OCI-LY1 (cell line): ENCODE data around the gene FOXK2.

Experiments
- H2AFZ ChIP-seq: fragments of 200-600 bp; sonication (generic), shearing (Covaris generic); 2 replicates; pipeline ENCODE4 v1.6.0; 2014; ENCODE audit warnings: antibody characterized with exemption, mild to moderate bottlenecking, low read length
- H3F3A ChIP-seq: fragments of 200-600 bp; sonication (generic), shearing (Covaris generic); 2 replicates; pipeline ENCODE4 v1.6.0; 2014; ENCODE audit warnings: mild to moderate bottlenecking, antibody characterized with exemption, low read length, moderate library complexity; ENCODE audit not compliant: insufficient read depth
- H3K27ac ChIP-seq: fragments of 200-600 bp; sonication (generic); 2 replicates; pipeline ENCODE4 v1.5.1; 2014; ENCODE audit warnings: low read length, mixed run types, mild to moderate bottlenecking, low read depth; ENCODE audit not compliant: poor library complexity, severe bottlenecking
- H3K27me3 ChIP-seq: fragments of 200-600 bp; sonication (generic); 2 replicates; pipeline ENCODE4 v1.6.0; 2014; ENCODE audit warnings: antibody characterized with exemption, mild to moderate bottlenecking, low read length, moderate library complexity; ENCODE audit not compliant: insufficient read depth
- H3K36me3 ChIP-seq: fragments of 200-600 bp; sonication (generic); 2 replicates; pipeline ENCODE4 v1.6.1; 2014; ENCODE audit warnings: mild to moderate bottlenecking, antibody characterized with exemption, low read length, moderate library complexity, mixed read lengths; ENCODE audit not compliant: insufficient read depth
- H3K4me1 ChIP-seq: fragments of 200-600 bp; sonication (generic); 2 replicates; pipeline ENCODE4 v1.5.1; 2014; ENCODE audit warnings: mild to moderate bottlenecking, low read length, moderate library complexity; ENCODE audit not compliant: insufficient read depth, severe bottlenecking
- H3K4me2 ChIP-seq: fragments of 200-600 bp; sonication (generic), shearing (Covaris generic); 2 replicates; pipeline ENCODE4 v1.6.1; 2014; ENCODE audit warnings: low read length
- H3K4me3 ChIP-seq: fragments of 200-600 bp; sonication (generic); 2 replicates; pipeline ENCODE4 v1.5.1; 2014; ENCODE audit warnings: low read length, low read depth, mild to moderate bottlenecking, mixed read lengths; ENCODE audit not compliant: poor library complexity, severe bottlenecking
- H3K79me2 ChIP-seq: fragments of 200-600 bp; shearing (Covaris generic); 2 replicates; pipeline ENCODE4 v1.6.1; 2016; ENCODE audit warnings: mixed run types, low read length, mixed read lengths; ENCODE audit not compliant: insufficient read depth
- H3K9ac ChIP-seq: fragments of 200-600 bp; sonication (generic), shearing (Covaris generic); 2 replicates; pipeline ENCODE4 v1.6.1; 2014; ENCODE audit warnings: mild to moderate bottlenecking, low read length, mixed read lengths
- H3K9me2 ChIP-seq: fragments of 200-600 bp; sonication (generic), shearing (Covaris generic); 2 replicates; pipeline ENCODE4 v1.6.1; 2014; ENCODE audit warnings: low read depth, mild to moderate bottlenecking, low read length, mixed read lengths
- H3K9me3 ChIP-seq: fragments of 200-600 bp; shearing (Covaris generic); 2 replicates; pipeline ENCODE4 v1.6.1; 2014; ENCODE audit warnings: low read length, mixed read lengths
- H4K20me1 ChIP-seq: fragments of 200-600 bp; sonication (generic), shearing (Covaris generic); 2 replicates; pipeline ENCODE4 v1.6.0; 2016; ENCODE audit warnings: mild to moderate bottlenecking, low read length; ENCODE audit not compliant: insufficient read depth
- EZH2 ChIP-seq: fragments of 200-600 bp; sonication (generic), shearing (Covaris generic); IDR thresholded peaks from 2 replicates; pipeline ENCODE4 v1.8.0; 2017; ENCODE audit warnings: borderline replicate concordance, mixed run types, mild to moderate bottlenecking, antibody characterized with exemption, low read length, moderate library complexity, mixed read lengths
- TF ChIP-seq, protein P1 (sequence below): fragments of 200-600 bp; sonication (generic), shearing (Covaris generic); IDR thresholded peaks from 2 replicates; pipeline ENCODE4 v1.5.1; 2017; ENCODE audit warnings: mild to moderate bottlenecking, antibody characterized with exemption, low read length, moderate library complexity, mixed read lengths

The FOXK2 gene

DNA sequence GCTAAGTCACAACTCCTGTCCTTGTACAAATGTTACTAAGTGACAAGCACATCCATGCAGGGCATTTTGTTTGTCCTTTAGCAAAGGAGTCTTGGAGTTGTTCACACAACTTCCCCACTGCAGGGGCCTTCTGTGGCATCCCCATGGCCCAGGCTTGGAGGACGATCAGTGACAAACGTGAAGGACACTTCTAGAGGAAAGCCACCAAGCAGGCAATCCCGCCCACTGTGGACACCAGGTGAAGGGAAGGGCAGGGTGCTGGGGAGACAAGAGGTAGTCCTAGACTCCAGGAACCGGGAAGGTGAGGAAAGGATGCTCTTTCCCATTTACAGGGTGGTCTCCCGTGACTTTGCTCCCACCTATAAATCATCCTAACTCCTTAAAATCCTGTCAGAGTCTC is 124.6 kb downstream of the FOXK2 start:
- H4K20me1 ChIP-seq, result no peaks in the 10 kb centered on the region
- H3K4me1 ChIP-seq, result peaks cover 19% of the 10 kb centered on the region
- H3K27me3 ChIP-seq, result no peaks in the 10 kb centered on the region
- no peaks in the 10 kb centered on the region for H3K9me3 ChIP-seq
- no peak overlapping the region for H3K4me2 ChIP-seq
- H3K79me2 ChIP-seq, result peaks cover 29% of the 10 kb centered on the region
- TF ChIP-seq, protein P1, sequence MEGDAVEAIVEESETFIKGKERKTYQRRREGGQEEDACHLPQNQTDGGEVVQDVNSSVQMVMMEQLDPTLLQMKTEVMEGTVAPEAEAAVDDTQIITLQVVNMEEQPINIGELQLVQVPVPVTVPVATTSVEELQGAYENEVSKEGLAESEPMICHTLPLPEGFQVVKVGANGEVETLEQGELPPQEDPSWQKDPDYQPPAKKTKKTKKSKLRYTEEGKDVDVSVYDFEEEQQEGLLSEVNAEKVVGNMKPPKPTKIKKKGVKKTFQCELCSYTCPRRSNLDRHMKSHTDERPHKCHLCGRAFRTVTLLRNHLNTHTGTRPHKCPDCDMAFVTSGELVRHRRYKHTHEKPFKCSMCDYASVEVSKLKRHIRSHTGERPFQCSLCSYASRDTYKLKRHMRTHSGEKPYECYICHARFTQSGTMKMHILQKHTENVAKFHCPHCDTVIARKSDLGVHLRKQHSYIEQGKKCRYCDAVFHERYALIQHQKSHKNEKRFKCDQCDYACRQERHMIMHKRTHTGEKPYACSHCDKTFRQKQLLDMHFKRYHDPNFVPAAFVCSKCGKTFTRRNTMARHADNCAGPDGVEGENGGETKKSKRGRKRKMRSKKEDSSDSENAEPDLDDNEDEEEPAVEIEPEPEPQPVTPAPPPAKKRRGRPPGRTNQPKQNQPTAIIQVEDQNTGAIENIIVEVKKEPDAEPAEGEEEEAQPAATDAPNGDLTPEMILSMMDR, result no peak
- TF ChIP-seq EZH2, result no peak
- H3K9me2 ChIP-seq, result no peaks in the 10 kb centered on the region
- H3F3A ChIP-seq, result no peaks in the 10 kb centered on the region
- H3K36me3 ChIP-seq, result peaks cover 57% of the 10 kb centered on the region
- no peak overlapping the region for H3K4me3 ChIP-seq
- H3K9ac ChIP-seq, result no peak overlapping the region
- no peak overlapping the region for H3K27ac ChIP-seq
- H2AFZ ChIP-seq, result no peak overlapping the region

DNA sequence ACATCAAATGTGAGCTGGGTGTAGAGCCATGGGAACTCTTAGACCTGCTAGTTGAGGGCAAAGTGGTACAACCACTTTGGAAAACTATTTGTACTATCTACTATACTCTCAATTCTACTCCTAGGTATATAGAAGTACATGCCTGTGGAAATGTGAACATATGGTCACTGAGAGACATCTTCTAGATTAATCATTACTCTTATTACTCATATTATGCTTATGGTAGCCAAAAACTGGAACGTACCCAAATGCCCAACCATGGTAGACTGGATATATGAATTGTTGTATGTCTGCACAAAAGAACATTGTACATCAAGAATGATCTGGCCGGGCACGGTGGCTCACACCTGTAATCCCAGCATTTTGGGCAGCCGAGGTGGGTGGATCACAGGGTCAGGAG is 126.0 kb downstream of the FOXK2 start:
- H3K27ac ChIP-seq, result no peak overlapping the region
- no peak overlapping the region for H3K4me2 ChIP-seq

DNA sequence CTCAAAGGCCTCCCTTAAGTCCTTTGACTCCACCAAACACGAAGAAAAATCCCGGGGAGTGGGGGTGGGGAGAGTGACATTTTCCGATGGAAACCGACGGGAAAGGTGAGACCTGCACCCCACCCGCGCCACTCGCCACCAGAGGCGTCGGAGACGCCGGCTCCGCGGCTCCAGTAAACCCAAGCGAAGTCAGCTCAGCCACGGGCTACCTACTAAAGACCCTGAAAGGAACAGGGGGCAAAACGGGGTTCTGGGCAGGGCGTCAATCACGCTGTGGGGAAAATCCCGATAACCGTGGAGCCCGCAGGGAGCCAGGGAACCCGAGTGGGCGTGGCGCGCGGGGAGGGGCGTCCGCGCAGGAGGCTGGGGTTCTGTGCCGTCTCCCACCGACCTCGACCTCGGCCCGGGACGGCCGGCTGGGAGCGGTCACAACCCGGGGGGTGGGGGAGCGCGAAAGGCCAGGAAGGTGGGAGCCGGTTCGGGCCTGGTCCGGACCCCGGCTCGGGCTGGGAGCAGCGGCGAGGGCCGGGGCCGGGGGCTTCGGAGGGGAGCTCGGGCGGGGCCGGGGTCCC is 128.1 kb downstream of the FOXK2 start:
- no peaks in the 10 kb centered on the region for H3K9me3 ChIP-seq
- 0 out of 2 replicates have a peak, but pooled peaks cover 1% of the 10 kb centered on the region for H3K27me3 ChIP-seq
- peaks cover 25% of the 10 kb centered on the region for H3K36me3 ChIP-seq
- H3K4me3 ChIP-seq, result peak overlapping the region; percentile 92
- H3K4me1 ChIP-seq, result peaks cover 19% of the 10 kb centered on the region
- TF ChIP-seq EZH2, result no peak
- TF ChIP-seq, protein P1, result peak; percentile 16; the same call in 1 of the 2 replicates
- H3K79me2 ChIP-seq, result peaks cover 29% of the 10 kb centered on the region
- H4K20me1 ChIP-seq, result no peaks in the 10 kb centered on the region
- peak overlapping the region; percentile 74 for H3K27ac ChIP-seq
- peak overlapping the region; percentile 92 for H3K4me2 ChIP-seq
- peak overlapping the region; percentile 87 for H3K9ac ChIP-seq
- H3F3A ChIP-seq, result no peaks in the 10 kb centered on the region
- H3K9me2 ChIP-seq, result no peaks in the 10 kb centered on the region
- H2AFZ ChIP-seq, result no peak overlapping the region

More for the DNA sequence above, 126.0 kb downstream of the FOXK2 start:
- Histone ChIP-seq H3K79me2 (peaks cover 29% of the 10 kb centered on the region), H3K9ac (no peak overlapping the region), H3F3A (no peaks in the 10 kb centered on the region), H3K4me3 (no peak overlapping the region), H3K4me1 (peaks cover 19% of the 10 kb centered on the region), H3K9me3 (no peaks in the 10 kb centered on the region), H3K27me3 (no peaks in the 10 kb centered on the region), H2AFZ (no peak overlapping the region), H4K20me1 (no peaks in the 10 kb centered on the region), H3K9me2 (no peaks in the 10 kb centered on the region), H3K36me3 (peaks cover 44% of the 10 kb centered on the region)
- TF ChIP-seq, protein P1, result no peak
